ENCODE measurements around the gene FZR1.
A peak's percentile ranks its signal among the peaks of the same experiment; 100 is the strongest.
"Not testable (repeated sequence)": the region's sequence is repeated elsewhere in the genome, so short reads cannot be mapped to it uniquely, and the experiment has no call there.

FZR1 gene

DNA sequence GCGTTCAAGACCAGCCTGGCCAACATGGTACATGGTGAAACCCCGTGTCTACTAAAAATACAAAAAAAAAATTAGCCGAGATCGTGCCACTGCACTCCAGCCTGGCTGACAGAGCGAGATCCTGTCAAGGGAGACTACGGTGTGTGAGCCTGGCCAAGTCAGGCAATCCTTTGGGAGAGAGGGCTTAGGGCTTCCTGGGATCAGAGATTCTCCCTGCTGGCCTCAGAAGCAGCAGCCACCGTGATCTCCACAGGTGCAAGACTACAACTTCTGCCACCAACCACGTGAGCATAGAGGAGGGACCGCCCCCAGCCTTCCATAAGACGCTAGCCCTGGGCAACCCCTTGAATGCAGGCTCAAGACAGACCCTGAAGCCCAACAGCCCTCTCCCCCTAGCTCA lies 43.7 kb downstream of the FZR1 start:
- DNase-seq = no peak

DNA sequence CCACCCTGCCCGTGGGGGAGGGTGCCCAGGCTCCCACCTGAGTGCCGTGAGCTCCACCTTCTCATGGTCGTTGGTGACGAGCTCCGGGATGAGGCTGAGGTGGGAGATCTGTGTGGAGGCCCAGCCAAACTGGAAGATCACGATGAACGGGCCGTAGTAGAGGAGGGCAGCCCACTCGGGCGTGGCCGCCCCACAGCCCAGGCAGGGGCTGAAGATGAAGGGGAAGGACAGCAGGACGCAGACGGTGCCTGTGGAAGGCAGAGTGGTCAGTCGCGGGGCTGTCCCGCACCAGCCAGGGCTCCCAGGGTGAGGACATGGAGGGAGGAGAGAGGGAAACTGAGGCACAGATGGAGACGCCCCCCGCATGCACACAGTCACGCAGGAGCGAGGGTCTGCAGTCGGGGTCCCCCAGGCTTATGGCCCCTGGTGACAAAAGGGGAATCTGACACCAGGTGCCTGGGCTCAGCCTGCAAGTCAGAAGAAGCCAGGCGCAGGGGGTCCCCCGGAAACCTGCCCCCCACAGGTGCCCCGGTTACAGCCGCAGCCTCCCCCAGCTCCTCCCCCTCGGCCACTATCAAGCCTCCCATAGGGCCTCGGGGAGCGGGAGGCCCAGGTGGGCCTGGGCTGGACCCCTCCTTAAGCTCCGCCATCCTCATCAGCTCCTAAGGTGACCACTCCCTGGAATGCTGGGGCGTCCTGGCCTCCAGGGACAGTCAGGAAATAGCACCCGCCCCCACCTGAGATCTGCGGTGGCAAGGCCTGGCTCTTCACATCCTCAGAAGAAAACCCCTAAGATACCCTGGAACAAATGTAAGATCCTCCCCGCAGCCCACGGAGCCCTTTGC lies 45.1 kb downstream of the FZR1 start:
- no peak for DNase-seq

DNA sequence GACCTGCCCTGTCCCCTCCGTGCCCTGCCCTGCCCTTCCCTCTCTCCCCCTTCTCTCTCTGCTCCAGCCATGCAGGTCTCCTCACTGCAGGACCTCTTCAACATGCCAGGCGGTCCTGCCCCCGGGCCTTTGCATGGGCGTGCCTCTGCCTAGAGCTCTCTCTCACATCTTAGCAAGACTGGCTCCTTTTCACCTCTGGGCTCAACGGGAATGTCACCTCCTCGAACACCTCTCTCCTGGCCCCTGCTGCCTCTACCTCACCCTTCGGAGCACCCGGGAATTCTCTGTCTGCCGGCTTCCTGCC lies 45.6 kb downstream of the FZR1 start:
- DNase-seq = no peak

DNA sequence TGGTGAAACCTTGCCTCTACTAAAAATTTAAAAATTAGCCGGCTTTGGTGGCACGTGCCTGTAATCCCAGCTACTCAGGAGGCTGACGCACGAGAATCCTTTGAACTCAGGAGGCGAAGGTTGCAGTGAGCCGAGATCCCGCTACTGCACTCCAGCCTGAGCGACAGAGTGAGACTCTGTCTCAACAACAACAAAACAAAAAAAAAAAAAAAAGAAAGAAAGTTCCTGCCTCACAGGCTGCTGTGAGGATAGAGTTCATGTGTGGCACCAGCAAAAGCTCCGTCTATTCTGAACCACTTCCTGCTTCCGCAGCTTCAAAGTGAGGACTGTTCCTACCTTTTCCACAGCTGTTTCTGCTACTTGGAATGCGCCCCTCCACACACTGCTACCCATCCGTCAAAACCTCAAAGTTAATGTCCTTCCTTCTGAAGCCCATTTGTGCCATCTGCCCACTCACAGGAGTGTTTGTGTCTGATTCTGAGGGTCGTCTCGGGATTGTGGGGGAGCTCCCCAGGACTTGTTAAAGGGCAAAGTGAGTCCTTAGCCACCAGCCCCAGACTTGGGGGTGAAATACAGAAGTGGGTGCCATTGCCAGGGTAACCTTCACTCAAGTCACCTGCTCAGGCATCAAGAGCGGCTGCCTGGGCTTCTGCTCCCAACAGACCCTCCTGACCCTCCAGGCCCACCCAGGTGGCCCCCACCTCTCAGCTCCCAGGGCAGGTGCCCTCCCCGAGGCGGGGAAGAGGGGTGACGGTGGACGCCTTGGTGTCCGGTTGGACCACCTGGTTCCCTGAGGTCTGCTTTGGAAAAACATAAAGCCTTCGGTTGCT lies 48.4 kb downstream of the FZR1 start:
- DNase-seq = peak; percentile 50

DNA sequence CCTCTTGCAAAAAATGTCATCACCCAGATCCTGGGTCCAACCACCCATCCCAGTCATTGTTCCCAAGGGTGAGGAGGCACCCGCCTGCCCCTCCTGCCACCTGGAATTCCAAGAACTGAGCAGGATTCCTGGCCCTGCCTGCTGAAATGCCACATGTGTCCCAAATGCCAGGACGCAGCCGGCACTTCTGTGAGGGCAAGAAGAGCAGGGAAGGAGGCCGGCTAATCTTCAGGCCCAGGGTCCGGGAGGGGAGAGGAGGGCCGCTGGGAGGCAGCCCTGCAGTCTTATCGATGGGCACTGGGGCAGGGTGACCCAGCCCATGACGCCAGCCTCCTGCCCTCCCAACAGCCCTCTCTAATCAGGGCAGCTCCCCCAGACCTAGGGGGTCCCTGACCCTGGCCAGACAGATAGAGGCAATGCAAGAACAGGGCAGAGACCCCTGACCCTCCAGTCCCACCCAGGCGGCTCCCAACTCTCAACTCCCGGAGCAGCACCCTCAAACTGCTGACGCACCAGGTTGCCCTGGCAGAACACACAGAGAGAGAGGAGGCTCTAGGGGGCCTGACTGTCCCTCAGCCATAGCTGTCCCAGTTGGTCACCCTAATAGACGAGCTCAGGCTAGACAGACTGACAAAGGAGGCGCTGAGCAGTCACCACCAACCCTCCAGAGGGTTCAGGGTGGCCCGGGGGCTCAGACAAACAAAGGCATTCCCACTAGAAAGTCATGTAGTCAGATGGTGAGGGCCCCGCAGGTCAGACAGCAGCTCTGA lies 49.7 kb downstream of the FZR1 start:
- no peak for DNase-seq

DNA sequence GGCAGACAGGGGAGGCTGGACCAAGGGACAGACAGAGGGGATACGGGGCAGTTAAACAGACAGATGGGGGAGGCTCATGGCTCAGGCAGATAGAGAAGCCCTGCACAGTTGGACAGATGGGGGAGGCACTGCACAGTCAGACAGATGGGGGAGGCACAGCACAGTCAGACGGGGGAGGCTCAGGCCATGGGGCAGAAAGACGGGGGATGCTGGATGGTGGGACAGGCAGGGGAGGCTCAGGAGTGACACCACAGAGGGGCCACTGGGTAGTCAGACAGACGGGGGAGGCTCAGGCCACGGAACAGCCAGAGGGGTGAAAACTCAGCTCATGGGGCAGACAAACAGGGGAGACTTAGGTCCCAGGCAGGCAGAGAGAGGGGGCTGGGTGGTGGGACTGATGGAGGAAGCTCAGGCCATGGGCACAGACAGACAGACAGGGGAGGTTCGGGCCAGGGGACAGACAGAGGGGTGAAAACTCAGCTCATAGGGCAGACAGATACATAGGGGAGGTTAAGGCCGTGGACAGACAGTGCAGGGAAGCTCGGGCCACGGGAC lies 50.4 kb downstream of the FZR1 start:
- no peak for DNase-seq

DNA sequence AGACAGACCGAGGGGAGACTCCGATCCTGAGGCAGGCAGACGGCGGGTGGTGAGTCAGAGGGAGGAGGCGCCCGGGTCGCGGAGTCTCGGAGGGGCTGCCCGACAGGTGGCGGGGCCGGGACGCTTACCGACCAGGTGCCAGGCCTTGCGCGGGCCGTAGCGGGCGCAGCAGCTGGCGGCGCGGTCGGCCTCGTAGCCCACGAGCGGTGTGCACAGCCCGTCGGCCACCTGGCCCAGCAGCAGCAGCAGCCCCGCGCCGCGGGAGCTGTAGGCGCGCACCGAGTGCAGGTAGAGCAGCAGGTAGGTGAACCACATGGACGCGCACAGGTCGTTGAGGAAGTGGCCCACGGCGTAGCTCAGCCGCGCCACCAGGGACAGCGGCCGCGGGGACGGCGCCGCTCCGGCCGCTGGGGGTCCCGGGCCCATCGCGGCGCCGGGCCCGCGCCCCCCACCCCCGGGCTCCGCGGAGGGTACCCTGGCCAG lies 50.9 kb downstream of the FZR1 start:
- peak; percentile 71 for DNase-seq

DNA sequence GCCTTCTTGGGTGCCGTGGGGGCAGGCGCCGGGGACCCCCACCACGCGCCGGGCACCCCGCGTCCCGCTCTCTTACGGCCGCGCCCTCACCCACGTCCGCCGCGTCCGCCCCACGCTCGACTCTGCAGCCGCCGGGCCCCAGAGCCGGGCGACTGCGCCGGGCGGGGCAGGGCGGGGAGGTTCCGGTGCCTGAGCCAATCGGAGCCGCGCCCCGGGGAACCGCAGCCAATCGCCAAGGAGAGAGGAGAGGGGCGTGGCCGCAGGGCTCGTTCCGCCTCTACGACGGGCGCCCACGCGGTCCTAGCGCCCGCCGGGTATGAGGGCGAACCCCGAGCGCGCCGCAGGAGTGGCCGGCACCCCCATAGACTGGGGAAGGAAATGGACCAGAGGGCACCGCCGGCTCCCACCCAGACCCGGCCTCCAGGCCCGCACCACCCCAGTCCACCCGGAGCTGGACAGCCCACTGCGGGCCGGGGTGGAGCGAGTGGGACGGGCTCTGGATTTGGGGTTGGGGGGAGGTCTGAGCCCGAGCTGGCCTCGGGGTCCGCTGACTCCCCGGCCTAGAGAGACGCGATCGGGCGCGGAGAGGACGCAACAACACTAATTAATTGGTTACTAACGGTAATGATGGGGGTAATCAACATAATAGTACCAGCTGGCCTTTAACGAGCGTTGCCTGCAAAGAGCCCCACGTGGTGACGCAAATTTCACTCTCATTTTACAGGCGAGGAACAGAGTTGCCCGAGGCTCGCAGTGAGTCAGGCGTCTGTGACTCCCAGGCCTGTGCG lies 51.5 kb downstream of the FZR1 start, which contains the start of gene MFSD12:
Gene MFSD12 (minus strand): TSS at position 126 of the 788 bp plus-strand sequence. CDS start 183 bp downstream, outside the sequence.
- DNase-seq = peak; percentile 94

DNA sequence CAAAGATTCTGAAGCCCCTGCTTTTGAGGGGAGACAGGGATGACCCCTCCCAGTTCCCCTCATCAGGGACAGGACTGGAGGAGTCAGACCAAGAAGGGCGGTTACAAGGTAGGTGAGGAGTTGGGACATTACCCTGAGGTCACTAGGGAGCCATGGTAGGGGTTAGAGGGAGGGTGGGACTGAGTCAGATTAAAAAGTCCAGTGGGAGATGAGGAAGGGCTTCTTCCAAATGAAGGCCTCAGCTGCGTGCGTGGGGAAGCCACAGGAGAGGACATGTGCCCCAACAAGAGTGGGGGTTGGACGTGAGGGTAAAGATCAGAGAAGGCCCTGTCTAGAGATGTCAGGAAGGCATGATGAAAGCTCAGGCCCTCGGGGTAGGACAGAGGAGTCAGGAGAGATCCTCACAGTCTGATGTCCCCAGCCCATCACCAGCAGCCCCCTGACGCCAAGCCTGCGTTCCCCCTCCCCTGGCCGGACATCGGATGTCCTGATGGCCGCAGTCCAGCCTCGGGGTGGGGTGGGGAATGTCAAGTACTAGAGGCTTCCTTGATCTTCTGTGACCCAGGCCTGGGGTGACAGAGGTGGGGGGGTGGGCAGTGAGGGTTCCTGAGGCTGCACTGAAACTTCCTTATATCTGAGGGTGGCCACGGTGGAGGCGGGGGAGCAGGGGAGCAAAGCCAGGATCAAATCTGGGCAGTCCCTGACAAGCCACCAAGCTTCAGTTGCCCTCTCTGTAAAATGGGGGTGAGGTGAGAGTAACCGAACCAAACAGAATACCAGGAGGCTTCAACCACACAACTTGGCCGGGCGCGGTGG lies 57.8 kb downstream of the FZR1 start:
- no peak for DNase-seq

DNA sequence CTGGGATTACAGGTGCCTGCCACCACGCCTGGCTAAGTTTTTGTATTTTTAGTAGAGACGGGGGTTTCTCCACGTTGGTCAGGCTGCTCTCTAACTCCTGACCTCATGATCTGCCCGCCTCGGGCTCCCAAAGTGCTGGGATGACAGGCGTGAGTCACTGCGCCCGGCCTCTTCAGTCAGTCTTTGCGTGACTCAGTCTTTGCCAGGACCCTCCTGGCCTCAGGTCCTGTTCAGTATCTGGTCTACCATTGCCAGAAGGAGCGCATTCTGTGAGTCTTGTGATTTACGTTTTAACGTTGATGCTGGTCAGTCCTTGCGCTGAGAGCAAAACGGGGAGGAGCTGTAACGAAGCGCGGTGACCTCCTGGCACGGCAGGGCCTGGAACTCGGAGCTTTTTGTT lies 59.0 kb downstream of the FZR1 start:
- no peak for DNase-seq

DNA sequence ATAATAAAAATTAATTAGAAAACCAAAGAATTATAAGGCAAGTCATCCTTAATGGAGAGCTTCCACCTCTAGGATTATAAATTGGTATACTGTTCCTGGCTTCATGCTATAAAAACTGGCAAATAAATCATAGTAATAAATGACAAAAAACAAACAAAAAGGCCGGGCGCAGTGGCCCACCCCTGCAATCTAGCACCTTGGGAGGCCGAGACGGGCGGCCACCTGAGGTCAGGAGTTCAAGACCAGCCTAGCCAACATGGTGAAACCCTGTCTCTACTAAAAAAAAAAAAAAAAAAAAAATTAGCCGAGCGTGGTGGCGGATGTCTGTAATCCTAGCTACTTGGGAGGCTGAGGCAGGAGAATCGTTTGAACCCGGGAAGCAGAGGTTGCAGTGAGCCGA lies 63.9 kb downstream of the FZR1 start:
- not testable (repeated sequence) for DNase-seq

DNA sequence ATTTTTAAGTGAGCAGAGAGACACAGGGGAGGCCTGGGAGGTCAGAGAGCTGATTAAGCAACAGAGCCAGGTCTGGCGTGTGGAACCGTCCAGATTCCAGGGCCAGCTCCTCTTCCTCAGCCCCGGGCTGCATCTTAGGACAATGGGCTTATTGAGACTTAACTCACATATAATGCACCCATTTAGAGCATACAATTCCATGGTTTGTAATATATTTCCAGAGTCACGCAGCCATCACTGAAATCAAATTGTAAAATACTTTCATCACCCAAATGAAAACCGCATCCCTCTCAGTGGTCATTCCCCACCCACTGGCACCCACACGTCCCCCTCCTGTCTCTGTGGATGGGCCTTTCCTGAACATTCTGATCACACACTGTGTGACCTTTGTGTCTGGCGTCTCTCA lies 64.5 kb downstream of the FZR1 start:
- DNase-seq = no peak

DNA sequence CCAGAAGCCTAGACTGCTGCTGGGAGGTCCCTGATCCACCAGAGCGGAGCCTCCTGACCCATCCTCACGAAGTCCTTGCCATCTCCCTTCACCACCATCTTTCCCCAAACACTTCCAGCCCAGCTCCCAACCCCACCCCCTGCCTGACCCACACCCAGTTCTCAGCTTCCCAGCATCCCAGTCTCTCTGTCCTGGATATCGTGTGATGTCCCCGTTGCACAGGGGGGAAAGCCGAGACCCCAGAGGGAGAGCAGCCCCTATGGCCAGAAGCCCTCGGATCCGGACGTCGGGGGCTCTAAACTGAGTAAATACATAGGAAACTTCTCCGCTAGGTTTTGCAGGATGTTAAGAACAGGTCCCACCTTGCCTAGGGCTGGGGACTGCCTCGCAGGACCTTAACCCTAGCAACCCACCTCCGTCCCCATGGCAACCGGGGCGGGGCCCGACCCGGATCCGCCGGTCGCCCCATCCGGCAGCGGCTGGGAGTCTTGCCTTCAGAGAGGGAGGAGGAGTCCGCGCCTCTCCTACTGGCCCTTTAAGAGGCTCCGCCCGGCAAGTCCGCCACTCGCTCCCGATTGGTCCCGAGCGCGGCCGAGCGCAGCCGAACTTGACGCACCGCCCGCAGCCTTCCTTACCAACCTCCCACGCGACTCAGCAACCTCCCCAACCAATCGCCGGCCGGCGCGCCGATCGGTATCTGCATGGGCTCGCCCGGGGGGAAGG lies 66.2 kb downstream of the FZR1 start:
- DNase-seq = peak; percentile 99

DNA sequence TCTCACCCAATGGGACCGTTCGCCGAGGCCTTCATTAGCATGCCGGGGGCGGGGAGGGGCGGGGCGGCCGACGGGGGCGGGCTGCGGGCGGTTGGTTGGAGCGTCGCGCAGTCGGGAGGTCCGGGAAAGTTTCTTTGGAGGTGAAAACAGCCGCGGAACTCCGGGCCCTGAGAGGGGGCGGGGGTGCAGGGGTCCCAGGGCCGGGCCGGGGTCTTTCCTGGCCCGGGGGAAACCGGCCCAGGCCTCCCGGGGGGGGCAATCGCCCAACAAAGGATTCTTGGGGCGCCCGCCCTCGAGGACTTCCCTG lies 66.7 kb downstream of the FZR1 start, which contains the start of gene HMG20B:
Gene HMG20B (plus strand): TSS at position 90 of the 307 bp plus-strand sequence. CDS start 366 bp downstream, outside the sequence.
- no peak for DNase-seq

DNA sequence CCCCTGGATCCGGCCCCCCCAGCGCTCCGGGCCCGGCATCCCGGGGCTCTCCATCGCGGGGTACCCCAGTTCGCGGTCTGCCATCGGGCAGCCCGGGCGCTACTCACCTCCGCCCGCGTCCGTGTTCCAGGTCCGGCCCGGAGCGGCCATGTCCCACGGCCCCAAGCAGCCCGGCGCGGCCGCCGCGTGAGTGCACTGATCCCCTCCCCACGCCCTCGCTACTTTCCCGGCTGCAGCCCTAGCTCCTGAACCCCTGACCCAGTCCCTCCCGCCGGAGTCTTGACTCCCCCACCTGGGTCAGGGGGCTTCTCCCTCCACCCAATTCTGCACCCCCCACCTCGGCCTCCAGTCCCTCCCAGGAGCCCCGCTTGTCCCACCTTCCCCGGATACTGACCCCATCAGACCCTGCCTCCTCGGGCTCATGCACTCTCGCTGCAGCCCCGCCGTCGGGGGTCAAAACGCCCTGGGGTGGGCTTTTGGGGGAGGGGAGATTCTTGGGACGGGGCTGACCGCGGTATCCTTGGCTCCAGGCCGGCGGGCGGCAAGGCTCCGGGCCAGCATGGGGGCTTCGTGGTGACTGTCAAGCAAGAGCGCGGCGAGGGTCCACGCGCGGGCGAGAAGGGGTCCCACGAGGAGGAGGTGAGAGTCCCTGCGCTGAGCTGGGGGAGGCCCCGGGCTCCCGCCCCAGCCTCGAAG lies 67.2 kb downstream of the FZR1 start:
- no peak for DNase-seq

DNA sequence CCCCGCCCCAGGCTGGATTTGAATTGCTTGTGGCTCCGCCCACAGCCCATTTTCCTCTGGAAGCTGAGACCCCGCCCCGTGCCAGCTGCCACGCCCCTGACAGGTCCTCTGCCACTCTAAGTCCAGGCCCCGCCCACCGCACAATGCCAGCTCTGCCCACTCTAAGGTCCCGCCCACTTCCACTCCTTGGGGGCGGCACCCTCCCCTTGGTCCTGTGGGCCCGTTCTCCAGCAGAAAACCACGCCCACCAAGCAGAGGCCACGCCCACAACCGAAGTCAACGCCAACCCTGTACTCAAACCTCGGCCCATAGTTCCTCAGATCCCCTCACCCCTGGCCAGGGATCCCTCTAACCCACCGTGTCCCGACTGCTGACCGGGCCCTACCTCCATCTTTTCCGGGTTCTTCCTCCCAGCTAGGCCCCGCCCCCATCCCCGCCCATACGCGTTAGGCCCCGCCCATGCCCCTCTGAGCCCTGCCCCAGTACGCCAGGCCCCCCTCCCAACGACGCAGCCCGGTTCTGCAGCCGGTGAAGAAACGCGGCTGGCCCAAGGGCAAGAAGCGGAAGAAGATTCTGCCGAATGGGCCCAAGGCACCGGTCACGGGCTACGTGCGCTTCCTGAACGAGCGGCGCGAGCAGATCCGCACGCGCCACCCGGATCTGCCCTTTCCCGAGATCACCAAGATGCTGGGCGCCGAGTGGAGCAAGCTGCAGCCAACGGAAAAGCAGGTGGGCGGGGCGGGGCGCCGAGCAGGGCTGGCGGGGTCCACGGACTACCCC lies 67.9 kb downstream of the FZR1 start:
- DNase-seq = peak; percentile 81

DNA sequence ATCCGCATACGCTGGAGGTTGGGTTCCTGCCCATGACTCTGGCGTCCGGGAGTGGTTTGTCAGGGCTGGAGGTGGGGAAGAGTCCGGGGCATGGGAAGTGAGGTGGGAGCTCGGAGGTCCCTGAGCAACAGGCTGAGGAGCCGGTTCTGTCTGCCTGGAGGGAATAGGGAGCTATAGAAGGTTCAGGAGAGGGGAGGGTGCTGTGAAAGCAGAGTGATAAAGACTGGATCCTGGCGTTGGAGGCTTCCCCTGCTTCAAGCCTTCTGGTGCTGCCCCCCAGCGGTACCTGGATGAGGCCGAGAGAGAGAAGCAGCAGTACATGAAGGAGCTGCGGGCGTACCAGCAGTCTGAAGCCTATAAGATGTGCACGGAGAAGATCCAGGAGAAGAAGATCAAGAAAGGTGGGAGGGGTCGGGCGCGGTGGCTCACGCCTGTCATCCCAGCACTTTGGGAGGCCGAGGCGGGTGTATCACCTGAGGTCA lies 69.2 kb downstream of the FZR1 start:
- DNase-seq = peak; percentile 32

DNA sequence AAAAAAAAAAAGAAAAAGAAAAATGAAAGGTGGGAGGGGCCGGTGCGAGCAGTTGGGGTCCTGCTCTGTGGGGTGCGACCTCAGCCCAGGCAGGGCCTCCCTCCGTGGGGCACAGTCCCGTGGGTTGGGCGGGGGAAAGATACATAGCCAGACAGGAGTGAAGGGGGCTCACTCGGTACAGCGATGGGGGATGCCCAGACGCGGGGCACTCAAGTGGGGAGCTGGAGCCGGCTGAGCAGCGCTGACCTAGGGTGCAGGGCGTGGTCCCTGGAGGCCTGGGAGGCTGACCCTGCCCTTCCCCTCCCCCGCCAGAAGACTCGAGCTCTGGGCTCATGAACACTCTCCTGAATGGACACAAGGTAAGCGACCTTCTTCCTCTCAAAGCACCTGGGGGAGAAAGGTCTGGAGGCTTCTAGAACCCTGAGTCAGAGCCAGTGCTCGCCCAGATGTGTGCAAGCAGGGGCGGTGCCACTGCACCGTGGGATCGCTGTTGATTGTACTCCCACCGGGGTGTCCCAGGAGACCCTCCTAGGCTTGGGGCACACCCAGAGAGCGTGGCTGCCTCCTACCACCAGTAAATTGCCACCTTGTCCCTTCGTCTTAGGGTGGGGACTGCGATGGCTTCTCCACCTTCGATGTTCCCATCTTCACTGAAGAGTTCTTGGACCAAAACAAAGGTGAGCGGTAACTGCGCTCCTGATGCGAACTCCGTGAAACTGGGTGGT lies 70.0 kb downstream of the FZR1 start:
- no peak for DNase-seq
